ENCODE results near the gene PDZD7.

GRCh38 chr10:101041252-101041761, 10.4 kb upstream of the PDZD7 start:
- TF ChIP-seq ZNF26 (tag by site-specific recombination; IDR thresholded peaks at IDR 0.05), result no peak
- no peak for TF ChIP-seq ZSCAN16 (tag by site-specific recombination; IDR thresholded peaks at IDR 0.05)
- no peak for TF ChIP-seq PRDM4 (tag by site-specific recombination; IDR thresholded peaks at IDR 0.05)
- TF ChIP-seq SALL2 (tag by site-specific recombination; IDR thresholded peaks at IDR 0.05; ENCODE audit: borderline replicate concordance), result no peak
- peak; percentile 93 for TF ChIP-seq CTCF (tag by site-specific recombination; IDR thresholded peaks at IDR 0.05)
- TF ChIP-seq ZBTB20 (tag by site-specific recombination; IDR thresholded peaks at IDR 0.05), result no peak
- TF ChIP-seq ZNF140 (tag by site-specific recombination; IDR thresholded peaks at IDR 0.05), result no peak
- TF ChIP-seq ZNF639 (tag by site-specific recombination; IDR thresholded peaks at IDR 0.05), result no peak
- TF ChIP-seq REST (tag by site-specific recombination; IDR thresholded peaks at IDR 0.05), result 0 out of 2 replicates have a peak, but pooled peaks have one; percentile 9
- 0 out of 2 replicates have a peak, but pooled peaks have one; percentile 42 for TF ChIP-seq KLF8 (tag by site-specific recombination; IDR thresholded peaks at IDR 0.05)
- no peak; the same call in 1 of the 2 replicates for TF ChIP-seq ZBTB10 (tag by site-specific recombination; IDR thresholded peaks at IDR 0.05)
- no peak for TF ChIP-seq ZNF391 (tag by site-specific recombination; IDR thresholded peaks at IDR 0.05; ENCODE audit: borderline replicate concordance, low read depth)
- no peak for TF ChIP-seq ZNF280C (tag by site-specific recombination; IDR thresholded peaks at IDR 0.05)
- no peak for TF ChIP-seq ZSCAN23 (tag by site-specific recombination; IDR thresholded peaks at IDR 0.05)
